ENCODE data around the gene GRIK4. TPM values are rescaled to one million over a fixed set of nuclear protein-coding genes. Genes with fewer than 3 reads are reported as not detected.

Gene GRIK4
- total RNA-seq, 1 donor from 2014 or later: 2.2 TPM

DNA sequence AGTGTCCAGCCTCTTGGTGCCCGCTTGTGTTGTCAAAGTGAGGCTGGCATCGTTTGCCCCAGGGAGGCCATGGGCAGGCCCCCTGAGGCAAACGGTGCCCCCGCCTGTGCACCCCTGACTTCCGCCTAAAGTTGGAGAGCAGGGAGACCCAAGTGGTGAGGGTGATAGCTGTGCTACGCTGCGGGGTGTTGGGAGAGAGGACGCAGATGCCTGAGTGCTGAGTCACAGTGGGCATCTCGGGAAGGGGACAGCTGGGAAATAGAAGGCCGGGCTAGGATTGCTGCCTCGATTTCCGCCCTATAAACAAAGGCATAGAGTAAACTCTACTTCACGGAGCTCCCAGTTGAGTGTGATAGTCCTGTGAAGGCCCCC lies 5.8 kb downstream of the GRIK4 start:
- TF ChIP-seq, protein P1, sequence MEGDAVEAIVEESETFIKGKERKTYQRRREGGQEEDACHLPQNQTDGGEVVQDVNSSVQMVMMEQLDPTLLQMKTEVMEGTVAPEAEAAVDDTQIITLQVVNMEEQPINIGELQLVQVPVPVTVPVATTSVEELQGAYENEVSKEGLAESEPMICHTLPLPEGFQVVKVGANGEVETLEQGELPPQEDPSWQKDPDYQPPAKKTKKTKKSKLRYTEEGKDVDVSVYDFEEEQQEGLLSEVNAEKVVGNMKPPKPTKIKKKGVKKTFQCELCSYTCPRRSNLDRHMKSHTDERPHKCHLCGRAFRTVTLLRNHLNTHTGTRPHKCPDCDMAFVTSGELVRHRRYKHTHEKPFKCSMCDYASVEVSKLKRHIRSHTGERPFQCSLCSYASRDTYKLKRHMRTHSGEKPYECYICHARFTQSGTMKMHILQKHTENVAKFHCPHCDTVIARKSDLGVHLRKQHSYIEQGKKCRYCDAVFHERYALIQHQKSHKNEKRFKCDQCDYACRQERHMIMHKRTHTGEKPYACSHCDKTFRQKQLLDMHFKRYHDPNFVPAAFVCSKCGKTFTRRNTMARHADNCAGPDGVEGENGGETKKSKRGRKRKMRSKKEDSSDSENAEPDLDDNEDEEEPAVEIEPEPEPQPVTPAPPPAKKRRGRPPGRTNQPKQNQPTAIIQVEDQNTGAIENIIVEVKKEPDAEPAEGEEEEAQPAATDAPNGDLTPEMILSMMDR (IDR thresholded peaks at IDR 0.05; ENCODE audit: insufficient read depth, low read depth, low read length): no peak
- no peak for TF ChIP-seq EZH2 (IDR thresholded peaks at IDR 0.05; ENCODE audit: insufficient read depth, low read length)
- no peaks in the 10 kb centered on the region for H3K9me3 Mint-ChIP-seq (ENCODE audit: unreplicated experiment)
- Histone ChIP-seq H3K4me2 (ENCODE audit: low read length) (peak overlapping the region; percentile 6), H3K27ac (ENCODE audit: low read depth, low read length) (no peak overlapping the region), H3K4me1 (ENCODE audit: insufficient read depth, low read length) (peaks cover 8% of the 10 kb centered on the region), H3K27me3 (ENCODE audit: insufficient read depth, low read length) (peaks cover 2% of the 10 kb centered on the region), H2AFZ (ENCODE audit: low read depth, low read length) (peak overlapping the region; percentile 50), H3K36me3 (ENCODE audit: insufficient read depth, low read length) (no peaks in the 10 kb centered on the region), H3K4me3 (ENCODE audit: insufficient read depth, low read depth, low read length) (no peak overlapping the region), H3K9ac (ENCODE audit: low read length) (no peak overlapping the region), H3K79me2 (ENCODE audit: insufficient read depth, low read length) (no peaks in the 10 kb centered on the region), H4K20me1 (ENCODE audit: insufficient read depth, low read length) (no peaks in the 10 kb centered on the region), H3K9me3 (ENCODE audit: insufficient read depth, low read depth, low read length) (no peaks in the 10 kb centered on the region)
- H3K4me3 Mint-ChIP-seq (ENCODE audit: unreplicated experiment): no peak overlapping the region
- peaks cover 14% of the 10 kb centered on the region for H3K4me1 Mint-ChIP-seq (ENCODE audit: low read depth, unreplicated experiment)
- DNase-seq (ENCODE audit: low read depth) (peak; percentile 31), FAIRE-seq (no peak)
- H3K27me3 Mint-ChIP-seq (ENCODE audit: low read depth, unreplicated experiment): peaks cover 38% of the 10 kb centered on the region
- peak overlapping the region; percentile 20 for H3K27ac Mint-ChIP-seq (ENCODE audit: unreplicated experiment)
- H3K36me3 Mint-ChIP-seq (ENCODE audit: low read depth, unreplicated experiment): peaks cover 2% of the 10 kb centered on the region

DNA sequence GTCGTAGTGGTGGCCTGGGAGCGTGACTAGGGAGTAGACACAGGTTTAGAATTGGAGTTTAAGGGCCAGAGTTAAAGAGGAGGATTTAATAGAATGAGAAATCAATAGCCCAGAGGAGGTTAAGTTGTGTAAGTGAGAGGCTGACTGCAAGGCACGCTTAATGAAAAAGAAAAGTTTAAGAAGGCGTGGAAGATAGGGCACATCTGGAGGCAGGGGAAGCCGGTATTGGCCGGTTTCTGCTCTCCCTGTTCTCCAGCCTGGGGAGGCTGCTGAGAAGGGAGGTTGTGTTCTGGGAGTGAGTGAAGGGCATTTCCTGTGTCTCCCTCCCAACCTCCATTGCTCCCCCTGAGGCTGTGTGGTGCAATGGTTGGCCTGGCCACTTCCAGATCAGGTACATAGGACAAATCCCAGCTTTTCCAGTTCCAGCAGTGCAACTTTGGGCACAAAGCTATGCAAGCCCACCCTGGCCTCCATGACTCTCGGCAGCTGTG lies 6.3 kb downstream of the GRIK4 start:
- peaks cover 39% of the 10 kb centered on the region for H3K27me3 Mint-ChIP-seq (ENCODE audit: low read depth, unreplicated experiment)
- Histone ChIP-seq H3K27ac (ENCODE audit: low read depth, low read length) (no peak overlapping the region), H3K36me3 (ENCODE audit: insufficient read depth, low read length) (no peaks in the 10 kb centered on the region), H2AFZ (ENCODE audit: low read depth, low read length) (no peak overlapping the region), H3K9ac (ENCODE audit: low read length) (no peak overlapping the region), H3K4me2 (ENCODE audit: low read length) (peak overlapping the region; percentile 6), H3K79me2 (ENCODE audit: insufficient read depth, low read length) (no peaks in the 10 kb centered on the region), H3K4me3 (ENCODE audit: insufficient read depth, low read depth, low read length) (no peak overlapping the region), H3K9me3 (ENCODE audit: insufficient read depth, low read depth, low read length) (no peaks in the 10 kb centered on the region), H3K4me1 (ENCODE audit: insufficient read depth, low read length) (peaks cover 8% of the 10 kb centered on the region), H3K27me3 (ENCODE audit: insufficient read depth, low read length) (peaks cover 2% of the 10 kb centered on the region), H4K20me1 (ENCODE audit: insufficient read depth, low read length) (no peaks in the 10 kb centered on the region)
- H3K4me3 Mint-ChIP-seq (ENCODE audit: unreplicated experiment): no peak overlapping the region
- DNase-seq (ENCODE audit: low read depth) (no peak), FAIRE-seq (no peak)
- H3K9me3 Mint-ChIP-seq (ENCODE audit: unreplicated experiment): no peaks in the 10 kb centered on the region
- H3K27ac Mint-ChIP-seq (ENCODE audit: unreplicated experiment): no peak overlapping the region
- peaks cover 14% of the 10 kb centered on the region for H3K4me1 Mint-ChIP-seq (ENCODE audit: low read depth, unreplicated experiment)
- TF ChIP-seq, protein P1 (IDR thresholded peaks at IDR 0.05; ENCODE audit: insufficient read depth, low read depth, low read length): no peak
- no peak for TF ChIP-seq EZH2 (IDR thresholded peaks at IDR 0.05; ENCODE audit: insufficient read depth, low read length)
- peaks cover 2% of the 10 kb centered on the region for H3K36me3 Mint-ChIP-seq (ENCODE audit: low read depth, unreplicated experiment)

DNA sequence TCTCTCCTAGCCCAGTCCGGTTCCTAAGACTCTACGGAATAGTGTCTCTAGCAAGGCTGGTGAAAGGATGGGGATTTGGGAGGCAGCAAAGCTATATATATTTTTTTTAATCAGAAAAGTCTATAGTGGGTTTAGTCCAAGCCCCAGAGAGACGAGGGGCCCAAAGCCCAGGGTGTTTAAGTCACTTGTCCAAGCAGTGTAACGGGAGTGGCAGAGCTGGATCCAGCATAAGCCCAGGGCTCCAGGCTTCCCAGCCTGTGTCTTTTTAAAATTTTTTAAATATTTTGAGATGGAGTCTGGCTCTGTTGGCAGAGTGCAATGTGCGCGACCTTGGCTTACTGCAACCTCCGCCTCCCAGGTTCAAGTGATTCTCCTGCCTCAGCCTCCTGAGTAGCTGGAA lies 6.8 kb downstream of the GRIK4 start:
- Histone ChIP-seq H2AFZ (ENCODE audit: low read depth, low read length) (no peak overlapping the region), H4K20me1 (ENCODE audit: insufficient read depth, low read length) (no peaks in the 10 kb centered on the region), H3K4me1 (ENCODE audit: insufficient read depth, low read length) (peaks cover 8% of the 10 kb centered on the region), H3K9me3 (ENCODE audit: insufficient read depth, low read depth, low read length) (no peaks in the 10 kb centered on the region), H3K27ac (ENCODE audit: low read depth, low read length) (no peak overlapping the region), H3K36me3 (ENCODE audit: insufficient read depth, low read length) (no peaks in the 10 kb centered on the region), H3K9ac (ENCODE audit: low read length) (no peak overlapping the region), H3K79me2 (ENCODE audit: insufficient read depth, low read length) (no peaks in the 10 kb centered on the region), H3K4me2 (ENCODE audit: low read length) (no peak overlapping the region), H3K4me3 (ENCODE audit: insufficient read depth, low read depth, low read length) (no peak overlapping the region), H3K27me3 (ENCODE audit: insufficient read depth, low read length) (peaks cover 4% of the 10 kb centered on the region)
- FAIRE-seq: no peak
- Mint-ChIP-seq H3K36me3 (ENCODE audit: low read depth, unreplicated experiment) (peaks cover 2% of the 10 kb centered on the region), H3K27ac (ENCODE audit: unreplicated experiment) (no peak overlapping the region), H3K27me3 (ENCODE audit: low read depth, unreplicated experiment) (peaks cover 39% of the 10 kb centered on the region), H3K9me3 (ENCODE audit: unreplicated experiment) (no peaks in the 10 kb centered on the region), H3K4me1 (ENCODE audit: low read depth, unreplicated experiment) (peaks cover 16% of the 10 kb centered on the region), H3K4me3 (ENCODE audit: unreplicated experiment) (no peak overlapping the region)
- no peak for TF ChIP-seq EZH2 (IDR thresholded peaks at IDR 0.05; ENCODE audit: insufficient read depth, low read length)
- TF ChIP-seq, protein P1 (IDR thresholded peaks at IDR 0.05; ENCODE audit: insufficient read depth, low read depth, low read length): no peak
- DNase-seq (ENCODE audit: low read depth): no peak
